SK-N-SH (cell line): ENCODE data around the gene PIKFYVE. TPM values are rescaled to one million over a fixed set of nuclear protein-coding genes. Genes with fewer than 3 reads are reported as not detected.

Experiments
- CTCF ChIA-PET: fragments of 300-600, 350-600 bp; formaldehyde crosslinking; extraction: SDS; loops from one replicate; lab custom pipeline; 2021; lab: Yijun Ruan, JAX
- POLR2A ChIA-PET: fragments of 350-600 bp; sonication (Branson Sonifier 250); formaldehyde crosslinking; extraction: SDS; loops from one replicate; lab custom pipeline; 2020; ENCODE audit warnings: antibody characterized with exemption, inconsistent platforms; lab: Yijun Ruan, JAX
- DNase-seq: peaks from one replicate; pipeline ENCODE4 v3.0.0; 2012
- H2AFZ ChIP-seq: fragments of 200-600 bp; sonication (generic); 2 replicates; pipeline ENCODE4 v1.8.1; 2016; ENCODE audit warnings: antibody characterized with exemption, mild to moderate bottlenecking, low read depth
- H3F3A ChIP-seq: fragments of 200-600 bp; sonication (generic); replicated peaks from 2 replicates; pipeline ENCODE3; 2016; ENCODE audit warnings: antibody characterized with exemption, mild to moderate bottlenecking; ENCODE audit not compliant: insufficient read depth
- H3K27ac ChIP-seq, 2 experiments: fragments of 200-500 bp in 1 of 2; fragments of 200-600 bp in 1 of 2; sonication (Bioruptor generic) in 1 of 2; sonication (generic), shearing (Covaris generic) in 1 of 2; 2 replicates each; pipeline versions ENCODE4 v1.5.1 to v1.6.1; 2014 to 2016; ENCODE audit warnings: low read depth in 2 of 2, inconsistent platforms in 1 of 2, low read length in 1 of 2, mild to moderate bottlenecking in 1 of 2, mixed read lengths in 1 of 2
- H3K27me3 ChIP-seq: fragments of 200-600 bp; sonication (generic), shearing (Covaris generic); 2 replicates; pipeline ENCODE4 v1.6.1; 2016; ENCODE audit warnings: mixed run types; ENCODE audit not compliant: insufficient read depth
- H3K36me3 ChIP-seq, 2 experiments: fragments of 200-500 bp in 1 of 2; fragments of 200-600 bp in 1 of 2; sonication (Bioruptor generic) in 1 of 2; sonication (generic) in 1 of 2; replicated peaks in 1 of 2; 2 replicates each; pipeline versions ENCODE3 to v1.5.1; 2014 to 2016; ENCODE audit warnings: low read length in 1 of 2, mild to moderate bottlenecking in 1 of 2; ENCODE audit not compliant: insufficient read depth in 2 of 2, control insufficient read depth in 1 of 2
- H3K4me1 ChIP-seq, 2 experiments: fragments of 200-500 bp in 1 of 2; fragments of 200-600 bp in 1 of 2; sonication (Bioruptor generic) in 1 of 2; sonication (generic), shearing (Covaris generic) in 1 of 2; 2 replicates each; pipeline versions ENCODE4 v1.5.1 to v1.6.1; 2014 to 2016; ENCODE audit warnings: low read depth in 1 of 2, low read length in 1 of 2, mixed run types in 1 of 2; ENCODE audit not compliant: insufficient read depth in 2 of 2, control insufficient read depth in 1 of 2
- H3K4me2 ChIP-seq: fragments of 200-600 bp; sonication (generic), shearing (Covaris generic); 2 replicates; pipeline ENCODE4 v1.6.1; 2017; ENCODE audit warnings: mixed run types
- H3K4me3 ChIP-seq, 2 experiments: fragments of 200-500 bp in 1 of 2; fragments of 200-600 bp in 1 of 2; sonication (Bioruptor generic) in 1 of 2; sonication (generic), shearing (Covaris generic) in 1 of 2; 2 replicates each; pipeline versions ENCODE4 v1.5.1 to v1.8.1; 2014 to 2016; ENCODE audit warnings: low read depth in 2 of 2, inconsistent platforms in 1 of 2, low read length in 1 of 2, mild to moderate bottlenecking in 1 of 2, mixed read lengths in 1 of 2, moderate library complexity in 1 of 2
- H3K79me2 ChIP-seq: fragments of 200-600 bp; sonication (generic); 2 replicates; pipeline ENCODE4 v1.8.1; 2017; ENCODE audit warnings: mild to moderate bottlenecking; ENCODE audit not compliant: insufficient read depth
- H3K9ac ChIP-seq: fragments of 200-600 bp; sonication (generic); 2 replicates; pipeline ENCODE4 v1.6.1; 2017; ENCODE audit warnings: mixed run types
- H3K9me2 ChIP-seq: fragments of 200-600 bp; sonication (generic); 2 replicates; pipeline ENCODE4 v1.6.1; 2017; ENCODE audit warnings: mixed run types
- H3K9me3 ChIP-seq: fragments of 200-600 bp; sonication (generic); 2 replicates; pipeline ENCODE4 v1.6.1; 2017; ENCODE audit warnings: mixed run types, mild to moderate bottlenecking, moderate library complexity
- H4K20me1 ChIP-seq: fragments of 200-600 bp; sonication (generic); 2 replicates; pipeline ENCODE4 v1.6.1; 2017; ENCODE audit warnings: mild to moderate bottlenecking, mixed run types; ENCODE audit not compliant: insufficient read depth
- CHD2 ChIP-seq: fragments of 150-350 bp; IDR thresholded peaks from 2 replicates; pipeline ENCODE4 v1.6.1; 2018; ENCODE audit warnings: low read length; ENCODE audit not compliant: partially characterized antibody
- ELF1 ChIP-seq: IDR thresholded peaks from 2 replicates; pipeline ENCODE4 v1.4.0; 2012
- EP300 ChIP-seq, 2 experiments: IDR thresholded peaks; 2 replicates each; pipeline versions ENCODE4 v1.4.0 to v1.6.1; 2012; ENCODE audit warnings: borderline replicate concordance in 1 of 2, low read depth in 1 of 2, low read length in 1 of 2
- FOXJ3 ChIP-seq: sonication (generic); formaldehyde crosslinking; IDR thresholded peaks from 2 replicates; pipeline ENCODE4 v1.5.1; 2020; ENCODE audit warnings: mild to moderate bottlenecking, missing genetic modification reagents
- GABPA ChIP-seq: IDR thresholded peaks from 2 replicates; pipeline ENCODE4 v1.4.0; 2012; ENCODE audit warnings: low read depth, mild to moderate bottlenecking
- GATA2 ChIP-seq: sonication (generic); formaldehyde crosslinking; IDR thresholded peaks from 2 replicates; pipeline ENCODE4 v1.5.0; 2020; ENCODE audit warnings: mild to moderate bottlenecking, missing genetic modification reagents
- IRF3 ChIP-seq: fragments of 150-350 bp; IDR thresholded peaks from 2 replicates; pipeline ENCODE4 v1.6.1; 2016; ENCODE audit warnings: mild to moderate bottlenecking, low read depth, low read length
- MEF2A ChIP-seq: IDR thresholded peaks from 2 replicates; pipeline ENCODE4 v1.4.0; 2012; ENCODE audit warnings: low read depth, borderline replicate concordance
- MXI1 ChIP-seq: IDR thresholded peaks from 2 replicates; pipeline ENCODE4 v1.6.1; 2012; ENCODE audit warnings: mild to moderate bottlenecking, low read depth, low read length, improper control_type of control experiment
- NRF1 ChIP-seq: IDR thresholded peaks from 2 replicates; pipeline ENCODE4 v1.6.1; 2012; ENCODE audit warnings: low read depth, mild to moderate bottlenecking, low read length
- RAD21 ChIP-seq: IDR thresholded peaks from 2 replicates; pipeline ENCODE4 v1.6.1; 2012; ENCODE audit warnings: mild to moderate bottlenecking, low read length
- RCOR1 ChIP-seq: fragments of 150-350 bp; IDR thresholded peaks from 2 replicates; pipeline ENCODE4 v1.6.1; 2017; ENCODE audit warnings: antibody characterized with exemption, low read length
- RXRA ChIP-seq: IDR thresholded peaks from 2 replicates; pipeline ENCODE4 v1.4.0; 2012; ENCODE audit warnings: low read depth, mild to moderate bottlenecking, borderline replicate concordance
- SIN3A ChIP-seq: IDR thresholded peaks from 2 replicates; pipeline ENCODE4 v1.6.1; 2012; ENCODE audit warnings: low read depth, mild to moderate bottlenecking, low read length, moderate library complexity, borderline replicate concordance
- TAF1 ChIP-seq: IDR thresholded peaks from 2 replicates; pipeline ENCODE4 v1.6.1; 2012; ENCODE audit warnings: low read depth, mild to moderate bottlenecking, low read length, moderate library complexity, borderline replicate concordance
- YY1 ChIP-seq: IDR thresholded peaks from 2 replicates; pipeline ENCODE4 v1.4.0; 2012; ENCODE audit warnings: low read depth, mild to moderate bottlenecking
- WGBS: methylation state at CpG from one replicate; pipeline ENCODE4 v1.1.6; 2017; ENCODE audit warnings: low lambda C conversion rate; 5-methylcytosine and 5-hydroxymethylcytosine counted together
- polyA plus RNA-seq, 3 experiments: library from polyadenylated mRNA; depleted of rRNA; stranded (reverse); fragments of >200 nt; gene quantifications; 2 replicates each; pipeline ENCODE4 v1.2.3, GENCODE V29; 2012
- TF ChIP-seq, protein P1 (sequence below): fragments of 200-600 bp; sonication (generic); IDR thresholded peaks from 2 replicates; pipeline ENCODE4 v1.6.1; 2017; ENCODE audit warnings: antibody characterized with exemption, mild to moderate bottlenecking, moderate library complexity
- TF ChIP-seq, protein P2 (sequence below): IDR thresholded peaks from 2 replicates; pipeline ENCODE4 v1.4.0; 2012; ENCODE audit warnings: low read depth
- TF ChIP-seq, protein P3 (sequence below): IDR thresholded peaks from 2 replicates; pipeline ENCODE4 v1.4.0; 2012; ENCODE audit warnings: low read depth, borderline replicate concordance
- TF ChIP-seq, protein P4 (sequence below): IDR thresholded peaks from 2 replicates; pipeline ENCODE4 v1.4.0; 2012; ENCODE audit warnings: low read depth, borderline replicate concordance

PIKFYVE gene
- polyA plus RNA-seq, 1 of the 3 experiments (the other 2 are of a cell fraction): 7.0 TPM

DNA sequence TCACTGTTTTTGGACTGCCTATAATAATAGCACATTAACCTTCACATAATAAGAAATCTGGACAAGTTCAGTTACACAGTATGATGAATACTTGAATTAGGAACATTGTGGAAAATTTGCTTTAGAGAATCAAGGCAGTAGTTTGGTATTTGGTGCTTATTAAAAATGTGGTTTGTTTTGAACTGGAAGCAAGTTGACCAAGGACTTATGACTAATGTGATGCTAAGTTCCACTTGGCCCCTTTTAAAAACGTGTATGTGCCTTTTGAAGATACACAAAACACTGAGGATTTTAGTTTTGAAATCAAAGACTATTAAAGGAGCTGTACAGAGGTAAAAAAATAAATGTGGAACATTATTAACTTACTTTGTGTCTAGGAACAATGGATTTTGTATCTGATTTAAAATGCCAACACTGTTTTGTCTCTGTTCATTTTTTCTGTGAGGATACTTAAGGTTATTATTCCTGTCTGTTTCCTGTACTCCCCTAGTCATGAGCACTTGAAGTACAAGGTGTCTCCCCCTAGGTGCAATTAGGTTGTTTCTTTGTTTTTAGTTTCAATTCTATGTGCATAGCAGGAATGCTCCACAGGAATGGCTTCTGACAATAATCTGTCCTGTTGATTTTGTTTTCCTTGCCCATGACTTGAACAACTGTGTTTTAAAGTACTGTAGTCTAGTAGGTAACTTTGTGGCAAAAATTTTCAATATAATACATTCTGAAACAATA lies 91.0 kb downstream of the PIKFYVE start:
- POLR2A ChIA-PET: no interaction called here
- Histone ChIP-seq H3K9me2 (no peaks in the 10 kb centered on the region), H3K27ac (no peak overlapping the region), H3K79me2 (no peaks in the 10 kb centered on the region), H3K4me2 (no peak overlapping the region), H3K36me3 (peaks cover 44 to 51% of the 10 kb centered on the region in 2 experiments), H3K9ac (no peak overlapping the region), H4K20me1 (no peaks in the 10 kb centered on the region), H3F3A (peaks cover 9% of the 10 kb centered on the region), H3K9me3 (no peaks in the 10 kb centered on the region), H3K4me3 (no peak overlapping the region), H3K27me3 (no peaks in the 10 kb centered on the region), H3K4me1 (peaks cover 0 to 11% of the 10 kb centered on the region in 2 experiments; a peak in 2 of 4 replicates), H2AFZ (no peak overlapping the region)
- no peak for TF ChIP-seq YY1
- TF ChIP-seq MXI1: no peak
- no peak for TF ChIP-seq RXRA
- TF ChIP-seq NRF1: no peak
- no peak for TF ChIP-seq RCOR1
- TF ChIP-seq, protein P1, sequence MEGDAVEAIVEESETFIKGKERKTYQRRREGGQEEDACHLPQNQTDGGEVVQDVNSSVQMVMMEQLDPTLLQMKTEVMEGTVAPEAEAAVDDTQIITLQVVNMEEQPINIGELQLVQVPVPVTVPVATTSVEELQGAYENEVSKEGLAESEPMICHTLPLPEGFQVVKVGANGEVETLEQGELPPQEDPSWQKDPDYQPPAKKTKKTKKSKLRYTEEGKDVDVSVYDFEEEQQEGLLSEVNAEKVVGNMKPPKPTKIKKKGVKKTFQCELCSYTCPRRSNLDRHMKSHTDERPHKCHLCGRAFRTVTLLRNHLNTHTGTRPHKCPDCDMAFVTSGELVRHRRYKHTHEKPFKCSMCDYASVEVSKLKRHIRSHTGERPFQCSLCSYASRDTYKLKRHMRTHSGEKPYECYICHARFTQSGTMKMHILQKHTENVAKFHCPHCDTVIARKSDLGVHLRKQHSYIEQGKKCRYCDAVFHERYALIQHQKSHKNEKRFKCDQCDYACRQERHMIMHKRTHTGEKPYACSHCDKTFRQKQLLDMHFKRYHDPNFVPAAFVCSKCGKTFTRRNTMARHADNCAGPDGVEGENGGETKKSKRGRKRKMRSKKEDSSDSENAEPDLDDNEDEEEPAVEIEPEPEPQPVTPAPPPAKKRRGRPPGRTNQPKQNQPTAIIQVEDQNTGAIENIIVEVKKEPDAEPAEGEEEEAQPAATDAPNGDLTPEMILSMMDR: no peak
- TF ChIP-seq TAF1: no peak
- TF ChIP-seq, protein P2, sequence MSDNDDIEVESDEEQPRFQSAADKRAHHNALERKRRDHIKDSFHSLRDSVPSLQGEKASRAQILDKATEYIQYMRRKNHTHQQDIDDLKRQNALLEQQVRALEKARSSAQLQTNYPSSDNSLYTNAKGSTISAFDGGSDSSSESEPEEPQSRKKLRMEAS: no peak
- TF ChIP-seq CHD2: no peak
- TF ChIP-seq FOXJ3 (CRISPR knock-in tag): no peak
- TF ChIP-seq MEF2A: no peak
- no peak for TF ChIP-seq GABPA
- no peak for TF ChIP-seq SIN3A
- 12% methylated on average over 1 of the region's 1 CpG for whole genome bisulfite sequencing
- DNase-seq: no peak
- CTCF ChIA-PET: no interaction called here

DNA sequence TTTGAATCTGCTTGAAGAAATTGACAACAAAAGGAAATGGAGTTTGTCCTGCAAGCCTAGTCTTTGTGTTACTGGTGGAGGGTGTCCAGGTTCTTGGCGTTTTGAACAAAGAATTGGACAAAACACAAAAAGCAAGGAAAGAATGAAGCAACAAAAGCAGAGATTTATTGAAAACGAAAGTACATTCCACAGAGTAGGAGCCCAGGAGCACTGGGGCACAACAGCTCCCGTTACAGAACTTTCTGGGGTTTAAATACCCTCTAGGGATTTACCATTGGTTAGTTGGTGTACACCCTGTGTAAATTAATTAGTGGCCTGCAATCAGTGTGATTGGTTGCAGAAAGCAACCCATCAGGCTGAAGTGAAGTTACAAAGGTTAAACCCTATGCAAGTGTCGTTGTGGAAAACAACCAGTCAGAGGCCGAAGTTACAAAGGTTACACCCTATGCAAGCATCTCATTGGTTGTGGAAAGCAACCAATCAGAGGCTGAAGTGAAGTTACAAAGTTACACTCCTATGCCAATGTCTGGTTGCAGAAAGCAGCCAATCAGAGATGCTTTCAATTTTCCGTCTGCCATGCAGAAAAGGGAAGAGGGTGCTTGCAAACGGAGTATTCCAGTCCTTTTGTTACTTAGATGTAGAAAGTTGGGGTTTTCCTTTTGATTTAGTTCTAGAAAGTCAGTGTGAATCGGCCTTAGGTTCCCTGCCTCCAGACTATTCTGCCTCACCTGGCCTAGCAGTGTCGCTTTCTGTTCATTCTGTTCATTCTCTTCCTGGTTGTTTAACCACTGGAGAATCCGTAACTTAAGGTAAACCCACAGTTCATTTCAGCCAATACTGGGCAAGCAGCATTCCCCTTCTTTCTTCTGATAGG lies 92.9 kb downstream of the PIKFYVE start:
- peak overlapping the region; percentile 71 for H3K4me2 ChIP-seq
- H3K9ac ChIP-seq: peak overlapping the region; percentile 59; the same call in 1 of the 2 replicates
- peak overlapping the region; percentile 74; the same call in 1 of the 2 replicates for H2AFZ ChIP-seq
- H3F3A ChIP-seq: peaks cover 27% of the 10 kb centered on the region
- H3K4me1 ChIP-seq: peaks cover 0 to 11% of the 10 kb centered on the region in 2 experiments; a peak in 2 of 4 replicates
- ChIA-PET POLR2A (no interaction called here), CTCF (no interaction called here)
- H3K9me3 ChIP-seq: no peaks in the 10 kb centered on the region
- peaks cover 24 to 32% of the 10 kb centered on the region in 2 experiments for H3K36me3 ChIP-seq
- no peaks in the 10 kb centered on the region for H3K79me2 ChIP-seq
- H4K20me1 ChIP-seq: peaks cover 5% of the 10 kb centered on the region
- H3K27me3 ChIP-seq: no peaks in the 10 kb centered on the region
- H3K4me3 ChIP-seq: peak overlapping the region; percentile 55 to 62
- H3K27ac ChIP-seq: peak overlapping the region; percentile 72 to 78
- 59% methylated on average over 10 of the region's 10 CpGs for WGBS
- H3K9me2 ChIP-seq: no peaks in the 10 kb centered on the region
- peak; percentile 45 for DNase-seq
- peak; percentile 50; the same call in 1 of the 2 replicates for TF ChIP-seq ELF1
- TF ChIP-seq RAD21: no peak
- no peak for TF ChIP-seq EP300 (IDR thresholded peaks at IDR 0.05; ENCODE audit: borderline replicate concordance in 1 of 2, low read depth in 1 of 2, low read length in 1 of 2)
- TF ChIP-seq, protein P3, sequence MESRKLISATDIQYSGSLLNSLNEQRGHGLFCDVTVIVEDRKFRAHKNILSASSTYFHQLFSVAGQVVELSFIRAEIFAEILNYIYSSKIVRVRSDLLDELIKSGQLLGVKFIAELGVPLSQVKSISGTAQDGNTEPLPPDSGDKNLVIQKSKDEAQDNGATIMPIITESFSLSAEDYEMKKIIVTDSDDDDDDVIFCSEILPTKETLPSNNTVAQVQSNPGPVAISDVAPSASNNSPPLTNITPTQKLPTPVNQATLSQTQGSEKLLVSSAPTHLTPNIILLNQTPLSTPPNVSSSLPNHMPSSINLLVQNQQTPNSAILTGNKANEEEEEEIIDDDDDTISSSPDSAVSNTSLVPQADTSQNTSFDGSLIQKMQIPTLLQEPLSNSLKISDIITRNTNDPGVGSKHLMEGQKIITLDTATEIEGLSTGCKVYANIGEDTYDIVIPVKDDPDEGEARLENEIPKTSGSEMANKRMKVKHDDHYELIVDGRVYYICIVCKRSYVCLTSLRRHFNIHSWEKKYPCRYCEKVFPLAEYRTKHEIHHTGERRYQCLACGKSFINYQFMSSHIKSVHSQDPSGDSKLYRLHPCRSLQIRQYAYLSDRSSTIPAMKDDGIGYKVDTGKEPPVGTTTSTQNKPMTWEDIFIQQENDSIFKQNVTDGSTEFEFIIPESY: no peak
- no peak for TF ChIP-seq GATA2 (CRISPR knock-in tag)
- TF ChIP-seq IRF3: peak; percentile 34; the same call in 1 of the 2 replicates
- TF ChIP-seq, protein P4, sequence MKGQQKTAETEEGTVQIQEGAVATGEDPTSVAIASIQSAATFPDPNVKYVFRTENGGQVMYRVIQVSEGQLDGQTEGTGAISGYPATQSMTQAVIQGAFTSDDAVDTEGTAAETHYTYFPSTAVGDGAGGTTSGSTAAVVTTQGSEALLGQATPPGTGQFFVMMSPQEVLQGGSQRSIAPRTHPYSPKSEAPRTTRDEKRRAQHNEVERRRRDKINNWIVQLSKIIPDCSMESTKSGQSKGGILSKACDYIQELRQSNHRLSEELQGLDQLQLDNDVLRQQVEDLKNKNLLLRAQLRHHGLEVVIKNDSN: no peak
